SK-N-SH (cell line): ENCODE results near the gene LUC7L3. TPM values are rescaled to one million over a fixed set of nuclear protein-coding genes. Genes with fewer than 3 reads are reported as not detected.

Experiments used
- CTCF ChIA-PET: fragments of 300-600, 350-600 bp; formaldehyde crosslinking; extraction: SDS; loops from one replicate; lab custom pipeline; 2021; lab: Yijun Ruan, JAX
- POLR2A ChIA-PET: fragments of 350-600 bp; sonication (Branson Sonifier 250); formaldehyde crosslinking; extraction: SDS; loops from one replicate; lab custom pipeline; 2020; ENCODE audit warnings: antibody characterized with exemption, inconsistent platforms; lab: Yijun Ruan, JAX
- DNase-seq: peaks from one replicate; pipeline ENCODE4 v3.0.0; 2012
- H2AFZ ChIP-seq: fragments of 200-600 bp; sonication (generic); 2 replicates; pipeline ENCODE4 v1.8.1; 2016; ENCODE audit warnings: antibody characterized with exemption, mild to moderate bottlenecking, low read depth
- H3F3A ChIP-seq: fragments of 200-600 bp; sonication (generic); replicated peaks from 2 replicates; pipeline ENCODE3; 2016; ENCODE audit warnings: antibody characterized with exemption, mild to moderate bottlenecking; ENCODE audit not compliant: insufficient read depth
- H3K27ac ChIP-seq, 2 experiments: fragments of 200-500 bp in 1 of 2; fragments of 200-600 bp in 1 of 2; sonication (Bioruptor generic) in 1 of 2; sonication (generic), shearing (Covaris generic) in 1 of 2; 2 replicates each; pipeline versions ENCODE4 v1.5.1 to v1.6.1; 2014 to 2016; ENCODE audit warnings: low read depth in 2 of 2, inconsistent platforms in 1 of 2, low read length in 1 of 2, mild to moderate bottlenecking in 1 of 2, mixed read lengths in 1 of 2
- H3K27me3 ChIP-seq: fragments of 200-600 bp; sonication (generic), shearing (Covaris generic); 2 replicates; pipeline ENCODE4 v1.6.1; 2016; ENCODE audit warnings: mixed run types; ENCODE audit not compliant: insufficient read depth
- H3K36me3 ChIP-seq, 2 experiments: fragments of 200-500 bp in 1 of 2; fragments of 200-600 bp in 1 of 2; sonication (Bioruptor generic) in 1 of 2; sonication (generic) in 1 of 2; replicated peaks in 1 of 2; 2 replicates each; pipeline versions ENCODE3 to v1.5.1; 2014 to 2016; ENCODE audit warnings: low read length in 1 of 2, mild to moderate bottlenecking in 1 of 2; ENCODE audit not compliant: insufficient read depth in 2 of 2, control insufficient read depth in 1 of 2
- H3K4me1 ChIP-seq, 2 experiments: fragments of 200-500 bp in 1 of 2; fragments of 200-600 bp in 1 of 2; sonication (Bioruptor generic) in 1 of 2; sonication (generic), shearing (Covaris generic) in 1 of 2; 2 replicates each; pipeline versions ENCODE4 v1.5.1 to v1.6.1; 2014 to 2016; ENCODE audit warnings: low read depth in 1 of 2, low read length in 1 of 2, mixed run types in 1 of 2; ENCODE audit not compliant: insufficient read depth in 2 of 2, control insufficient read depth in 1 of 2
- H3K4me2 ChIP-seq: fragments of 200-600 bp; sonication (generic), shearing (Covaris generic); 2 replicates; pipeline ENCODE4 v1.6.1; 2017; ENCODE audit warnings: mixed run types
- H3K4me3 ChIP-seq, 2 experiments: fragments of 200-500 bp in 1 of 2; fragments of 200-600 bp in 1 of 2; sonication (Bioruptor generic) in 1 of 2; sonication (generic), shearing (Covaris generic) in 1 of 2; 2 replicates each; pipeline versions ENCODE4 v1.5.1 to v1.8.1; 2014 to 2016; ENCODE audit warnings: low read depth in 2 of 2, inconsistent platforms in 1 of 2, low read length in 1 of 2, mild to moderate bottlenecking in 1 of 2, mixed read lengths in 1 of 2, moderate library complexity in 1 of 2
- H3K79me2 ChIP-seq: fragments of 200-600 bp; sonication (generic); 2 replicates; pipeline ENCODE4 v1.8.1; 2017; ENCODE audit warnings: mild to moderate bottlenecking; ENCODE audit not compliant: insufficient read depth
- H3K9ac ChIP-seq: fragments of 200-600 bp; sonication (generic); 2 replicates; pipeline ENCODE4 v1.6.1; 2017; ENCODE audit warnings: mixed run types
- H3K9me2 ChIP-seq: fragments of 200-600 bp; sonication (generic); 2 replicates; pipeline ENCODE4 v1.6.1; 2017; ENCODE audit warnings: mixed run types
- H3K9me3 ChIP-seq: fragments of 200-600 bp; sonication (generic); 2 replicates; pipeline ENCODE4 v1.6.1; 2017; ENCODE audit warnings: mixed run types, mild to moderate bottlenecking, moderate library complexity
- H4K20me1 ChIP-seq: fragments of 200-600 bp; sonication (generic); 2 replicates; pipeline ENCODE4 v1.6.1; 2017; ENCODE audit warnings: mild to moderate bottlenecking, mixed run types; ENCODE audit not compliant: insufficient read depth
- CHD2 ChIP-seq: fragments of 150-350 bp; IDR thresholded peaks from 2 replicates; pipeline ENCODE4 v1.6.1; 2018; ENCODE audit warnings: low read length; ENCODE audit not compliant: partially characterized antibody
- ELF1 ChIP-seq: IDR thresholded peaks from 2 replicates; pipeline ENCODE4 v1.4.0; 2012
- GABPA ChIP-seq: IDR thresholded peaks from 2 replicates; pipeline ENCODE4 v1.4.0; 2012; ENCODE audit warnings: low read depth, mild to moderate bottlenecking
- GATA2 ChIP-seq: sonication (generic); formaldehyde crosslinking; IDR thresholded peaks from 2 replicates; pipeline ENCODE4 v1.5.0; 2020; ENCODE audit warnings: mild to moderate bottlenecking, missing genetic modification reagents
- MEF2A ChIP-seq: IDR thresholded peaks from 2 replicates; pipeline ENCODE4 v1.4.0; 2012; ENCODE audit warnings: low read depth, borderline replicate concordance
- MXI1 ChIP-seq: IDR thresholded peaks from 2 replicates; pipeline ENCODE4 v1.6.1; 2012; ENCODE audit warnings: mild to moderate bottlenecking, low read depth, low read length, improper control_type of control experiment
- NFIC ChIP-seq: IDR thresholded peaks from 2 replicates; pipeline ENCODE4 v1.4.0; 2012; ENCODE audit warnings: borderline replicate concordance
- NRF1 ChIP-seq: IDR thresholded peaks from 2 replicates; pipeline ENCODE4 v1.6.1; 2012; ENCODE audit warnings: low read depth, mild to moderate bottlenecking, low read length
- REST ChIP-seq: IDR thresholded peaks from 2 replicates; pipeline ENCODE4 v1.6.1; 2012; ENCODE audit warnings: mild to moderate bottlenecking, low read depth, low read length, moderate library complexity
- RFX5 ChIP-seq: IDR thresholded peaks from 2 replicates; pipeline ENCODE4 v1.6.1; 2012; ENCODE audit warnings: mild to moderate bottlenecking, improper control_type of control experiment, low read length
- RXRA ChIP-seq: IDR thresholded peaks from 2 replicates; pipeline ENCODE4 v1.4.0; 2012; ENCODE audit warnings: low read depth, mild to moderate bottlenecking, borderline replicate concordance
- SMC3 ChIP-seq: IDR thresholded peaks from 2 replicates; pipeline ENCODE4 v1.6.1; 2012; ENCODE audit warnings: low read depth, low read length, improper control_type of control experiment
- TCF12 ChIP-seq: IDR thresholded peaks from 2 replicates; pipeline ENCODE4 v1.4.0; 2012
- TEAD4 ChIP-seq: IDR thresholded peaks from 2 replicates; pipeline ENCODE4 v1.4.0; 2012; ENCODE audit warnings: mild to moderate bottlenecking, borderline replicate concordance; ENCODE audit not compliant: insufficient read depth
- USF1 ChIP-seq: IDR thresholded peaks from 2 replicates; pipeline ENCODE4 v1.4.0; 2012; ENCODE audit warnings: low read depth, borderline replicate concordance
- USF2 ChIP-seq: fragments of 150-350 bp; IDR thresholded peaks from 2 replicates; pipeline ENCODE4 v1.6.1; 2017; ENCODE audit warnings: antibody characterized with exemption, low read length, low read depth, borderline replicate concordance
- WGBS: methylation state at CpG from one replicate; pipeline ENCODE4 v1.1.6; 2017; ENCODE audit warnings: low lambda C conversion rate; 5-methylcytosine and 5-hydroxymethylcytosine counted together
- polyA plus RNA-seq, 3 experiments: library from polyadenylated mRNA; depleted of rRNA; stranded (reverse); fragments of >200 nt; gene quantifications; 2 replicates each; pipeline ENCODE4 v1.2.3, GENCODE V29; 2012
- small RNA-seq, 7 experiments: library from RNA; depleted of rRNA; stranded (forward); fragments of <200 nt; gene quantifications; one replicate each; pipeline ENCODE3, GENCODE V24; 2012

LUC7L3 gene
- polyA plus RNA-seq, 1 of the 3 experiments (the other 2 are of a cell fraction) = 154 TPM

DNA sequence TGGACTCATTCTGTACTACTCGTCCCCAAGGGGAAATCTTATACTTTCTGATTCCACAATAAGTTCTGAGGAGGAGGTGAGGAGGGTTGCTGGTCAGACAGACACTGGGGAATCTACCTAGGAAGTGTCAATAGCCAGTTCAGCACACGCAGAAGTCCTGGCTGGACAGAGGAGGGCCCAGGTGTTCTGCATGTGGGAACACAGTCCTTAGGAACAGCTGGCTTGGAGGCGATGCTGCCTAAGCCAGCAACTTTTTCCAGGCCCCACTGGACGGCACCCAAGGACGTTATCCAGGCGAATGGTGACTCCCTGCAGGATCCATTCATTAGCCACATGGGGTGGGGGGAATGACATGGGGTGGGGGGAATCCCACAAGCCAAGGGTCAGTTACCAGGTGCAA lies 86.1 kb downstream of the LUC7L3 start:
- H3K9me2 ChIP-seq = no peaks in the 10 kb centered on the region
- H3K27me3 ChIP-seq = no peaks in the 10 kb centered on the region
- H3K27ac ChIP-seq = no peak overlapping the region
- no peak overlapping the region for H3K9ac ChIP-seq
- ChIA-PET CTCF (interaction anchor here (1.2 to 7.3 kb wide), 5 partner anchors 11 to 47 kb away, joined by 5 to 45 read pairs (median 18); no protein-coding TSS in a partner anchor), POLR2A (interaction anchor here (0.5 to 0.6 kb wide), 2 partner anchors 10 to 34 kb away, joined by 3 read pairs; no protein-coding TSS in a partner anchor)
- no peaks in the 10 kb centered on the region for H3F3A ChIP-seq
- no peaks in the 10 kb centered on the region for H3K79me2 ChIP-seq
- H3K4me3 ChIP-seq = no peak overlapping the region
- H2AFZ ChIP-seq = no peak overlapping the region
- 68% methylated on average over 6 of the region's 6 CpGs for WGBS
- H4K20me1 ChIP-seq = no peaks in the 10 kb centered on the region
- H3K9me3 ChIP-seq = no peaks in the 10 kb centered on the region
- no peak for DNase-seq
- no peak overlapping the region for H3K4me2 ChIP-seq
- H3K4me1 ChIP-seq = no peaks in the 10 kb centered on the region
- no peaks in the 10 kb centered on the region for H3K36me3 ChIP-seq
- TF ChIP-seq TEAD4 = no peak
- TF ChIP-seq ELF1 = no peak
- no peak for TF ChIP-seq MEF2A
- TF ChIP-seq RXRA = no peak
- TF ChIP-seq RFX5 = no peak
- TF ChIP-seq REST = no peak
- TF ChIP-seq USF2 = no peak
- no peak for TF ChIP-seq GABPA
- no peak for TF ChIP-seq NRF1
- TF ChIP-seq NFIC = no peak
- TF ChIP-seq USF1 = no peak
- TF ChIP-seq GATA2 (CRISPR knock-in tag) = no peak
- no peak for TF ChIP-seq TCF12
- TF ChIP-seq SMC3 = no peak
- no peak for TF ChIP-seq CHD2
- no peak for TF ChIP-seq MXI1

Small RNAs within 50 kb of the gene (small RNA-seq; reads per million reads assigned to genes)
- gene AC005921.1 (0 reads per million in 7 experiments), gene MIR8059 (0 reads per million in 7 experiments), gene RF00019 (0 reads per million in 7 experiments)

Other genes with a start within 250 kb of the LUC7L3 start
- gene RSAD1, start 240.7 kb upstream of the LUC7L3 start, polyA plus RNA-seq (2012; rRNA removed) = 44.7 and 58.9 TPM in 2 replicates
- 2.4 and 4.4 TPM in 2 replicates for gene MYCBPAP, start 211.2 kb upstream of the LUC7L3 start, polyA plus RNA-seq (2012; rRNA removed)
- 0.05 and 0.06 TPM in 2 replicates for gene EPN3, start 186.9 kb upstream of the LUC7L3 start, polyA plus RNA-seq (2012; rRNA removed)
- 92.0 and 106 TPM in 2 replicates for gene SPATA20, start 172.4 kb upstream of the LUC7L3 start, polyA plus RNA-seq (2012; rRNA removed)
- gene CACNA1G, start 158.9 kb upstream of the LUC7L3 start, polyA plus RNA-seq (2012; rRNA removed) = 0.15 and 0.21 TPM in 2 replicates
- 185 and 209 TPM in 2 replicates for gene ABCC3, start 84.7 kb upstream of the LUC7L3 start, polyA plus RNA-seq (2012; rRNA removed)
- 33.6 and 46.3 TPM in 2 replicates for gene ANKRD40, start 11.7 kb upstream of the LUC7L3 start, polyA plus RNA-seq (2012; rRNA removed)
- gene ANKRD40CL, start 47.9 kb downstream of the LUC7L3 start, polyA plus RNA-seq (2012; rRNA removed) = not detected in 2 replicates
- not detected in 2 replicates for gene WFIKKN2, start 116.0 kb downstream of the LUC7L3 start, polyA plus RNA-seq (2012; rRNA removed)
- 19.3 and 21.8 TPM in 2 replicates for gene TOB1, start 146.8 kb downstream of the LUC7L3 start, polyA plus RNA-seq (2012; rRNA removed)